COLO668 (cell line): ENCODE measurements around the gene SLC4A2.

ENCODE experiments used
- DNase-seq: peaks from one replicate; lab custom pipeline; 2025; ENCODE audit not compliant: unreplicated experiment; lab: John Stamatoyannopoulos, UW

The SLC4A2 gene

DNA sequence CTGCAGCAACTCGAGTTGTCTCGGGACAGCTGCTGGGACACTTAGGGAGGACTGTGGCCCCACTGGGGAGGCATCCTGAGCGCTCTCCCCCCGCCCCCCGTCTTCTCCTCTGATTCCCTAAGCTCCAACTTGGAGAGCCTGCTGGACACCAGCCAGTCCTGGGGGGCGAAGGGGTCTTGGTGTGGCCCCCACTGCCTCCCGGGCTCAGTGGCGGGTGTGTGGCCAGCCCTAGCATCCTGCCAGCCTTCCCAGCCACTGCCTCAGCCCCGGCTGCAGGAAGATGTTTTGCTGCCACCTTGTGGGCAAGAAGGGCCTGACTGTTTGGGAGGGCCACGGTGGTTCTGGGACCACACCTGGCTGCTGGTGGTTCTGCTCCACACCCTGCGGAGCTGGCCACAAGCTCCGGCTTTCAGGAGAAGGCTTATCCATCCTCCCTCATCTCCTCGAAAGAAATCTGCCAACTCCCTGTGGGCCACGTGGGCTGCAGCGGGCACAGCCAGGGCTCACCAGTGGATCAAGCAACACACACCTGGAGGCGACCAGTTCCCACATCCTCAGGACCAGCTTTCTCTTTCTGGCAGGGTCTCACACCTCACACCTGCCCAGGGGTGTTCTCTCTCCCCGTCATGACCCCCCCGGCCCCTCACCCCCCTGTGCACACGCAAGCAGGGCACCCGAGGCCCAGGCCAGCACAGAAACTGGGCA is 51.7 kb downstream of the SLC4A2 start:
- peak; percentile 72 for DNase-seq

DNA sequence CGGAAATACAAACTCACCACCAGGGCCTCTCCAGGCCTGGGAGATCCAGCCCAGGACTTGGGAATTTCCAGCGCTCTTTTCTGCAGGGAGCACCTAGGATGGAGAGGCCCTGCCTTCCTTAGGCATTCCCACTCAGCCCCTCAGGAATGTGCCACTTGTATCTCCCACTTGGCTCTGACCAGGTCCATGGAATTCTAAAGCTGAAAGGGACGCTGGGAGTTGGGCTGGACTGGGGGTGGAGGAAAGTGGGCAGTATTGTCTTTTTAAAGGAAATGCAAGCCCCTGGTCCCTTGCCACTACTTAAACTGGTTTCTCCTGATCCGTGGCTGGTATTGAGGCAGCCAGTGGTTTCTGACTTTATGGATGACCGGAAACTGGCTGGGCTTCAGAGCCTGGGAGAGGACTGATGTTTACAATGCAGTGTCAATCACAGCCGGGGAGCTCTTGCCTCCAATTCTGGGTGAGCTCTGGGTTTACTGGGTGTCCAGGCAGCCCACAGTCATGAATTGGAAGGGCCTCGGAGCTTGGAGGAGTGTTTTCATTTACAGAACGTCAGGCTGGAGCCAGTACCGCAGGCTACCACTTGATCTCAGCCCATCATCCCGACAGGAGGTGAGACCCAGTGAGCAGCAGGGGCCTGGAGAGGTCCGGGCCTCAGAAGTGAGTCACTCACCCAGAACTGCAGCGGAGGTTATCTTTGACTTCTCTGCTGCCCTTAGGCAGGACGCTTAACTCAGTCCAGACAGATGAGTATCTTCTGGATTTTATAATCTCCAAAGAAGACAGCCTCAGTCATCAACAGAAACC is 54.2 kb downstream of the SLC4A2 start:
- no peak for DNase-seq

DNA sequence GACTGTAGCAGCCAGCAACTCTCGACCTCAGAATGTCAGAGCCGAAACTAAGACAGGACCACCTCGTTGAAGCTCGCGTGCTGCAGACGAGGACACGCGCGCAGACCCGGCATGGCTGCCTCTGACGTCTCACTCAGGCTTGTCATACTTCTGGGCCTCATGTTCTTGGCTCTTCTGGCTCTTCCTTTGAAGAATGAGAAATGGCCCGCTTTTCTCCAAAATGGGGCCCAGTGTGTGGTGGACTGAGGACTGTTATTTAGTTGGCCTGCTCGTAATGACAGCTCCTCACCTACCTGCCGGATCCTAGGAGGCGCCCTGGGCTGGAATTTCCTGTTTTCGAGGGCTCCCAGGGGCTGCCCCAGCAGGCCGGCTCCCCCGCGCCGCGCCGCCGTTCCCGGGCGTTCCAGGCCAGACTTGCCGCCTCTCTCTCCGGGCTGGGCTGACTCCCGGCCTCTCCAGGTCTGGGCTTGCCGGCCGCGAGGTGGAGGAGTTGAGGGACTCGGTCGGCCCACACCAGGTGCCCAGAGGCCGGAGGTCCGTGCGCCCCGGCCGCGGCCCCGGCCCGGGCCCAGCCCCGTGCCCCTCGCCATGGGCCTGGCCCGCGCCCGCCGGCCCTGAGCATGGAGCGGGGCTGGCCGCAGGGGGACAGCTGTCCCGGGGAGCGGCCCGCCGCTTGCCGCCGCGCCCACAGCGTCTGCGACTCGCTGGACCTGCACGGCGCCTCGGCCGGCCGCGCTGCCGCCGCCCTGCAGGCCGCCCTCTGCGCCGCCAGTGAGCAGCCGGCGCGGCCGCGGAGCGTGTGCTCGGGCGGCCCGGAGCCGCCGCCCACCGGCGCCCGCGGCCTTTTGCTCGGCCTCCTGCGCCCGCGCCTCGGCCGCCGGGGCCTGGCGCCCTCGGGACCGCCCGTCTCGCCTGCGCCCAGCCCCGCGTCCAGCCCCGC is 55.0 kb downstream of the SLC4A2 start:
- DNase-seq: no peak

DNA sequence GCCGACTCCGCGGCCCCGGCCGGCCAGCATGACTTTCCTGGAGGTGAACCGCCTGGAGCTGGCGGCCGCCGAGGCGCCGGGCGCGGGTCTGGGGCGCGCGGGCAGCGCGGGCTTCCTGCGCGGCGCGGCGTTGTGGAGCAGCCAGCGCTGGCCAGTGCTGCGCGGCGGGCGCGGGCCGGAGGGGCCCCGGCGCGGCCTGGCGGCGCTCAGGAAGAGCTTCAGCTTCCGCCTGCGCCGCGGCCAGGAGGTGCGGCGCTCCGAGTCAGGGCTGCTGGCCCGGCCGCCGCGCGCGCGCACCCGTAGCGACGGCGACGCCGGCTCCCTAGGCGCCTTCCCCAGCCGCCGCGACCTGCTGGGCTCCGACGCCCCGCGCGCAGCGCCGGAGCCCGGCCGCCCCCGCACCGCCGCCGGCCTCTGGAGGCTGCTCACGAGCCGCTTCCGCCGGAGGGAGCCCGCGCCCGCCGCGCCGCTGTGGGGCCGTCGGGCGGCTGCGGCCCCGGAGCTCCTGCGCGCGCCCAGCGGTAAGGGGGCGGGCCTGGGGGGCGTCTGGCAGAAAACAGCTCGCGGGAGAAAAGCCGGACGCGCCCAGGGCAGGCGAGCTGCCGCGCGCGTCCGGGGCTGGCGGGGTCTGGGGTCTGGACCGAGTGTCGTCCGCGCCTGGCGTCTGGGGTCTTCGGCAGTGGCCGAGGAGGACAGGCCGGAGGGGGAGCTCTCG is 55.9 kb downstream of the SLC4A2 start:
- no peak for DNase-seq

DNA sequence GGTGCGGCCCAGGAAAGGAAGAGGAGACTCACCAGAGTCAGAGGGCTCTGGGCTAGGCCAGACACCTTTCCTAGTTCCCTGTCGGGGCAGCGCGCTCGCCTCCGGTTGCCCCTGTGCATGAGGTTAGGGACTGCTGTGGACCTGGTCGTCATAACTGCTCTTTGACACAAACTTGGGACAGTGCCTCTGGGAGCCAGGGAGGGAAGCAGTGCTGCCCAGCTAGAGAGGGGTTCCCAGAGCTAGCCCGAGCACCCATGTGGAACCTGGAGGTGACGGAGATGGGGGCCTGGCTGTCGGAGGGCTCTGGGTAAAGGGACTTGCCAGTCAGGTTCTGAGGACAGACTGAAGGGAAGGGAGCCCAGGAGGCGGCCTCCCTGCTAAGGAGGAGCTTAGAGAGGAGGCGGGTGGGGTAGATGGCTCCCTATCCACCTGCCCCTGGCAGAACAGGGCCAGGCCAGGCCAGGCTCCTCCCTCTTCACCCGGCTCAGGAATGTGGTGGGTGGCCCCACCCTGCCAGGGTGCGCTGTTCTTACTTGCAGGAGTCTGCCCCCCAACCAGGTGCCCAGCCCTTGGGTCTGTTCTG is 56.5 kb downstream of the SLC4A2 start:
- no peak for DNase-seq

DNA sequence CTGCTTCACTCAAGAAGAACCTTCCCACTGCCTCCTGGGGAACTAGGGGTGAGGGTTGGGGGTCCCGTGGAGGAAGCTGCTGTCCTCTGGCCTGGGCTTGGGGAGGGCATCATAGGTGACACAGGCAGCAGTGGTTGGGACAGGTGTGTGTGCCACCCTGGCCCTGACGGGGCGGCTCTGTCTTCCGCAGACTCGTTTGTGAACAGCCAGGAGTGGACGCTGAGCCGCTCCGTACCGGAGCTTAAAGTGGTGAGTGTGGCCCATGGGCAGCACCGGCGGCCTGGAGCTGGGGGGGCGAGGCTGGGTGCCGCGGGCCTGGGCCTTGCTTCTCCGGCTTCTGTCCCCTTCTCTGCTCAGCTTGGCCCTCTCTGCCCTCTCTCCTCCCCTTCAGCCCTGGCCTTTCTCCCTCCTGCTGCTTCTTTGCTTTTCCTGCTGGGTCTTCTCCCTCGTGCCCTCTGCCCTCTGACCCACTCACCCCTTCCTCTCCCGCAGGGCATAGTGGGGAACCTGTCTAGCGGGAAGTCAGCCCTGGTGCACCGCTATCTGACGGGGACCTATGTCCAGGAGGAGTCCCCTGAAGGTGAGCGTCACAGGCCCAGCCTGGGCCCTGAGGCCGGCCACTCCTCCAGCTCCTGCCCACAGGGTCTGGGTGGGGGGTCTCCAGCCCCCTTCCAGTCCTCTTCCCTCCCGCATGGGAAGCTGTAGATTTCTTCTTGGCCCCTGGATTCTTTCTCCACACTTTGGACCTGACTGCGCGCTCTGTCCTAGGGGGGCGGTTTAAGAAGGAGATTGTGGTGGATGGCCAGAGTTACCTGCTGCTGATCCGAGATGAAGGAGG is 57.4 kb downstream of the SLC4A2 start:
- DNase-seq: no peak

DNA sequence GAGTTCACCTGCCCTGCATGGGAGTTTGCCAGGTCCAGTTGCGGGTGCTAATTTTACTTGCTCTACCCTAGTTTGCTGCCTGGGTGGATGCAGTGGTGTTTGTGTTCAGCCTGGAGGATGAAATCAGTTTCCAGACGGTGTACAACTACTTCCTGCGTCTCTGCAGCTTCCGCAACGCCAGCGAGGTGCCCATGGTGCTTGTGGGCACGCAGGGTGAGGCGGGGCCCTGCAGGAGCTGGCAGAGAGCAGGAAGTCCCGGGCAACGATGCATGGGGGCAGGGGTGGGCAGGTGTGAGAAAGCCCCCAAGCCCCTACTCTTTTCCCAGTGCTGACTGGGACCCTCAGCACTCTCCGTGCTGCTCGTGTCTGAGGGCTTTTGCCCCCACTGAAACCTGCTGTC is 58.2 kb downstream of the SLC4A2 start:
- no peak for DNase-seq

DNA sequence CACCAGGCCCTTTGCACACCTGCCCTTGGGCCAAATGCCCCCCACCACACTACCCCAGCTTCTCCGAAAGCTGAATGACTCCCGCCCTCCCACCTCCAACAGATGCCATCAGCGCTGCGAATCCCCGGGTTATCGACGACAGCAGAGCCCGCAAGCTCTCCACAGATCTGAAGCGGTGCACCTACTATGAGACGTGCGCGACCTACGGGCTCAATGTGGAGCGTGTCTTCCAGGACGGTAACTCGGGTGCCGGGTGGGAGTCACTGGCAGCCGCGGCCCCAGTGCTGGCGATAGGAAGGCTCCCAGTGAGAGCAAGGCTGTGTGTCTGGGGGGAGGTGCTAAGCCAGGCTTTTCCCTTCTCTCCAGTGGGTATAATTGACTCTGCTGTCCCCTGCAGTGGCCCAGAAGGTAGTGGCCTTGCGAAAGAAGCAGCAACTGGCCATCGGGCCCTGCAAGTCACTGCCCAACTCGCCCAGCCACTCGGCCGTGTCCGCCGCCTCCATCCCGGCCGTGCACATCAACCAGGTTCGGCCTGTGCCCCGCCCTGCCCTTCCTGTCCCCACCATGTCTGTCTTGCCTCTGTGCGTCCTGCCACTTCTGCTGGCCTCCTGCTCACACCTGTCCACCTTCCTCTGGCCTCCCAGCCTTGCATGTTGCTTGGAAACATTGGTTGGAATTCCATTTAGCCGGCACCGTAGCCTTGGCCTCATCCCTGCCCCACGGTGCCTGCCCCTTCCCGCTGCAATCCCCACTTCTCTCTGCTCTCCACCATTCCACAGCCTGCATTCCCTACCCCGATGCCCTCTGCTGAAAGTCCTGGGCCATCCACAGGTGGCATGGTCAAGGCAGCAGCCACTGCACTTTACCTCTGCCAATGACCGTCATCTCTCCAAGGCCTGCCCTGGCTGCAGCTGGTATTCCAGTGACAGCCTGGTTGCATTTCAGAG is 59.0 kb downstream of the SLC4A2 start:
- DNase-seq: no peak

DNA sequence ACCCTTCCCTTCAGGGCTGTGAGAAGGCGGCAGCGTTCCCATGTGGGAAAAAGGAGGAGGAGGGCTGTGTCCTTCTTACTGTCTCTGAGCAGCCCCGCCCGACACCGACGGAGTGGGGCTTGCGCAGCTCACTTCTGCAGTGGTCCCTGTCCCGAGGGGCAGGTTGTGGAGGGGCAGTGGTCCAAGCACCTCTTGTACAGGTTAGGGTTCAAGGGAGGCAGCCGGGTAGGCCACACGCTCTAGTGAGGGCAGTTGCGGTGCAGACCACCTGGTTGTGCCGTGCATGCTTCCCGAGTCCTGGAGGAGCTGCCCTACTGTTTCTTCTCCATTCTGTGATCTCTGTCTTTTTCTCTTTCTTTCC is 59.6 kb downstream of the SLC4A2 start:
- no peak for DNase-seq

DNA sequence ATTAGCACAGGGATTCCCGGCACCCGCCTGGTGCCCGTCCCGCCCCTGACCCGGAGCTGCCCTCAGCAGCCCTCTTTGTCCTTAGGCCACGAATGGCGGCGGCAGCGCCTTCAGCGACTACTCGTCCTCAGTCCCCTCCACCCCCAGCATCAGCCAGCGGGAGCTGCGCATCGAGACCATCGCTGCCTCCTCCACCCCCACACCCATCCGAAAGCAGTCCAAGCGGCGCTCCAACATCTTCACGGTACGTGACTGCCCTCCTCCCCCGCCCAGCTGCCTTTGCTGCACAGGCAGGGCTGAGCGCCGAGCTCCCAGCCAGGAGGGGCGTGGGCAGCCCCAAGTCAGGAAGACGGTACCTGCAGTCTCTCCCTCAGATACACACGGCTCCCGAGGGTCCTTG is 60.5 kb downstream of the SLC4A2 start:
- DNase-seq: no peak

DNA sequence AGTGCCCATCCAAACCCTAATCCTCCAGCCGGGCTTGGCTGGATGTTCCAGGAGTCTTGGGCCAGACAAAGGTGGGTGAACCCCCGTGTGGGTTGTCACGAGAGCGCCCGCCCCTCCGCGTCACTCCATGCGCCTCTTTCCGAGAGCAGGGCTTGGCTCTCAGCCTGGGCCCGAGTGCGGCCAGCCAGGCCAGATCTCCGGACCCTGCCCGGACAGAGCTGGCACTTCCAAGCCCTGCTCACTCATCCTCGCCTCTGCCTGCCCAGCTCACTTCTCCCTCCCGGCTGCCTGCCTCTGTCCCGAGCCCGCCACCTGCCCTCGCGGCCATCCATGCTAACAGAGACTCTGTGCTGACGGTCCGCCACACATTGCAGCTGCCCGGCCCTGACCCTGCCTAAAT is 61.5 kb downstream of the SLC4A2 start:
- peak; percentile 11 for DNase-seq

DNA sequence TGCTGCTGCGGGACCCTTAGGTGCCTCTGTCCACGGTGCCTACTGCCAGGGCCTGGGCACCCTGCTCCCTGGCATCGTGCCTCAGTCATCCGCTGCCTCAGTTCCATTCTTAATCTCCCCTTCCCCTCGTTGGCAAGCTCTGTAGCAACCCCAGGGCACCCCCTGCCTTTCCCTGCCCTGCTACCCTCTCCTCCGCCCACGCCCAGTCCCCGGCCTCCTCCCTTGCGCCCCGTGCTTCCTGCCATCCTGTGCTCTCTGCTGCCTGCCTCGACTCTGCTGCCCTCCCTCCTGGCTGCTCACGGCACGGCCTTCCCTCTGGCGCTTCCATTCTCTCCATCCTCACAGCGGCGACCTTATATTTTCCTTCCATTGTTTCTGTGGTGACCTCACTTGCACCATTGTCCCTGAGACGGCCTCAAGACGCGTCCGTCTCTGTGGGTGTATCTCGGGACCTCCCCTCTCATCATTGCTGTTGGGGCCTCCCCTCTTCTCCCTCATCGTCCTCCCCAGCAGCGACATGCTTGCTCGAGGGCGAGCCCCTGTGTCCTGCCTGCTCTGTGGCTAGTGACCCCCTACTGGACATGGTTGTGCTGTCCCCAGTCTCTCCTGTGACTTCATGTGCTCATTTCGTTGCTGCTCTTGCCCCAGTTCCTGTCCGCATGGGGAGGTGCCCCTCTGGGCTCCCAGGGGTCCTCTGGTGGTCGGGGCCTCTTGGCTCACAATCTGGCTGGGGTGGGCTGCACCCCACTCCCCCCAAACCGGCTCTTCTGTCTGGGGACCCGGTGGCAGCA is 62.2 kb downstream of the SLC4A2 start:
- DNase-seq: no peak

DNA sequence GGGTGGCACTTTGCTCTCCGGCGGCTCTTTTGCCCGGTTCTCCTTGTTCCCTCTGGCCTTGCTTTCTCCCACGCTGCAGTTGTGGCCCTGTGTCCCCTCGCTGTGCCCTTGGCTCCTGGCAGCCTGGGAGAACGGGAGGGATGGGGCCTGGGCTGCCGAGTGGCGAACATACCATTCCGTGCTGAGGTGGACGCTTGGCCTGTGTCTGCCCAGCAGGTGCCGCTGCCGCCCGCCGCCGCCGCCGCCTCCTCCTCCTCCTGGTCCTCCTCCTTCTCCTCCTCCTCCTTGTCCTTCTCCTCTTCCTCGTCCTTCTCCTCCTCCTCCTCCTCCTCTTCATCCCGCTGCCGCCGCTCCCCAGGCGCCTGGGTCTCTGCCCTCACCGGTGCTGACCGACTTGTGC is 62.9 kb downstream of the SLC4A2 start:
- DNase-seq: no peak

DNA sequence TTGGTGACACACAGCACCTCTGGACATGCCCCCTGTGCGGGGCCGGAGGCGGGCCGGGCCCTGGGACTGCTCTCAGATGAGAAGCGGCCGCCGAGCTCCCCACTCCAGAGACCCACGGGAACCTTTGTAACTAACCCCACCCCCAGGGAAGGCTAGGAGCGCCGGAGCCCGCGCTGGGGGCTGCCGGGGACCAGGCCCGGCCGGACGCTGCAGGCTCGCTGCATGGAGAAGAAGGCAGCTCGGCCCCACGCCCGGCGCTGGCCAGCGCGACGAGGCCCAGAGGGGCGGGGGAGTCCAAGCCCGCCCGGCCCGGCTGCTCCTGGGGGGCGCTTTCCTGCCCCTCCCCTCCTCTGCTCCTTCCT is 63.4 kb downstream of the SLC4A2 start:
- no peak for DNase-seq

DNA sequence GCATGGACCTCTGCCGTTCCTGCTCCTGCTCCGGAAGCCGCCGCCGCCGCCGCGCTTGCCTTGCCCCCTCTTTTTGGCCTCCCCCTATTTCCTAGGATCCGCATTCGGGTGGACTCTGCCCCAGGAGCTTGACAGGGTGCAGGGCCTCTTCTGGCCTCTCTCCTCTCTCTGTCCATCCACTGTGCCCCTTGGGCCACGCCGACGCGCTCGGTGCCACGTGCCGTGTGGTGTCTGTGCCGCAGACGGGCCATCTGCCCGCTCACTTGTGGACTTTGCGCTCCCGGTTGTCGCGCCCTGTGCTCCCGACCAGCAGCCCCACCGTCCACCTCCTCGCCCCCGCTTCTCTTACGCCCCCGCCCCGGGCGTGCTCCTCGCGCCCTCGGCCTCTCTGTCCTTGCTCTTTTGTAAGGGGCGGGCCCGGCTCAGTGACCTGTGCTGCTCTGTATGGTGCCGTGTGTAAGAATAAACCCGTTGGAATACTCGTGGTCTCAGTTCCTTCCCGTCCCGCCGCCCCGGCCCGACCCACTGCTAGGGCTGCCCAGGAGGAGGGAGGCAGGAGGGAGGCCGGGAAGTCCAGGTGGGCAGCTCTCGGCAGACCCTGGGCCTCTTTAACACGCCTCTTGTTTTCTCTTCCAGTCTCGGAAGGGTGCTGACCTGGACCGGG is 63.9 kb downstream of the SLC4A2 start:
- no peak for DNase-seq

DNA sequence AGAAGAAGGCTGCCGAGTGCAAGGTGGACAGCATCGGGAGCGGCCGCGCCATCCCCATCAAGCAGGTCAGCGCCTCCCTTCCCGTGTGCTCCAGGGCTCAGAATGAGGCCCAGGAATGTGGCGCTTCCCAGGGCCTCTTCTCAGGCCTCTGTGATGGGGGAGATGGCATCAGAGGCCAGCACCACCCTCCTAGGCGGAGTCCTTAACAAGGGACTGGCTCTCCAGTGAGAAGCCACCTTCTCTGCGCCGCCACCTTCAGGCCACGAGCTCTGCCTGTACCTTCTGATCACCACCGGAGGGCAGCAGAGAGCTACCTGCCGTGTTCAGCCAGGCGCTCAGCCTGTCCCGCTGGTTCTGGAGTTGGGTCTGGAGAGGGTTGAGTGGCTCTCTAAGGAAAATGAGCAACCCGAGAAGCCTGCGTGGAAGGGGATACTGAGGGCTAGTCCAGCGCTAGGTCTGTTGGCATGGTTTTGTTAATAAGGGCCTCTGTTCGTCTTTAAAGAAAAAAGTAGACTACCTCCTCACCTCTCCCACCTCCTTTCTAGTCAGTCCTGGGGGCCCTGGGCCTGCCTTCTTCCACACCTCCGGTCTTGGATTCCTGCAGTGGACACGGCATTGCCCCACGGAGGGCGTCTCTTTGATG is 64.6 kb downstream of the SLC4A2 start:
- peak; percentile 76 for DNase-seq

DNA sequence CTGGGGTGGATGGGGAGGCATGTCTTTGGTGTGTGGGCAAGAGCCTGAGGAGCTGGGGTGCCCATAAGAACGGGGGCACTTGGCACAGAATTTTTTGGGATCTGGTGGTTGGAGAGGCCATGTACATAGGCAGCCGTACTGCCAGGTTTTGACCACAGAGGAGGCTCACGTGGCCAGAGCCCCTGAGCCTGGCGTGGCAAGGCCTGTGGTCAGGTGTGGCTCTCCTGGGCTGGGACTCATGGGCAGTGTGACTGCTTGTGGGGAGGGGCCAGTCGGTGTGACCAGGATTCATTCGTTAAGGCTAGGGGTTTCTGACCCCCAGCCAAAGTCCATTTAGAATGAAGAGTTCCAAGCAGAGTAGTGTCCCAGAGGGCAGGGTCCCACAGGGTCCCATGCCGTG is 65.1 kb downstream of the SLC4A2 start:
- DNase-seq: no peak
